ENCODE data around the gene EBF4. TPM values are rescaled to one million over a fixed set of nuclear protein-coding genes. Genes with fewer than 3 reads are reported as not detected.
A peak's percentile ranks its signal among the peaks of the same experiment; 100 is the strongest.
"Not testable (repeated sequence)": the region's sequence is repeated elsewhere in the genome, so short reads cannot be mapped to it uniquely, and the experiment has no call there.

Gene EBF4
- total and polyA plus RNA-seq, 4 donors, result 10.2 to 91.0 (median 51.9) TPM

DNA sequence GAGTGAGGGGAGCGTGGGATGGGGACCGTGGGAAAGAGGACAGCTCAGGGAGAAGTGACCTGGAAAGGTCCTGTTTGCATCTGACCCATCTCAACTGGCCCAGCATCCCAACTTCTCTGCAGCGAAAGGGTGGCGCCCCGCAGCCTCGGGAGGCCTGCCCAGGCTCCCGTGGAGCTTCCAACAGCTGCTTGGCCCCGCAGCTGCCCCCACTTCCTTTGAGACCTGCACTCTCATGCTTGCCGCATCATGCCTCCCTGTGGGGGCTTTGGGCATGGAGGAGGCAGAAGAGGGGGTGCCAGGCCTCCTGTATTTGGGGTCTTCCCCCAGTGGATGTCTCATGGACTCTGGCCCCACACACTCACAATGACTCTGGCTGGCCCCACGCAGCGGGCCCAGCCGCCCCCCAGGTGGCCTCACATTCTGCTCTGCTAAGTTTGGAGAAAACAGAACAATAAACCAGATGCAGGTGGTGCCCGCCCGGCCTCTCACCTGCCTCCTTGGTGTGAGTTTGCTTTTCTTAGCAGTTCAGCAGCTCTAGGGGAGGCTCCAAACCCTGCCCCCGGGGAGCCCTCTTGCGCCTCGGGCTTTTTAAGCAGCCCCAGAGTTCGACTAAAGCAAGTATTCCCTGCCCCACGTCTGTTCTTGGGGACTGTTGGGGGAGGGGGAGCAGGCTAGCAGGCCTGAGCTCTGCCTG, 67.2 kb downstream of the EBF4 start:
- Histone ChIP-seq H3K27me3 (ENCODE audit: control insufficient read depth, insufficient read depth, low read length) (no peaks in the 10 kb centered on the region), H3K4me1 (ENCODE audit: control insufficient read depth, insufficient read depth, low read length) (peaks cover 7% of the 10 kb centered on the region), H3K36me3 (ENCODE audit: control insufficient read depth, insufficient read depth, low read length) (peaks cover 22% of the 10 kb centered on the region), H3K9me3 (ENCODE audit: control insufficient read depth, insufficient read depth, low read length) (no peaks in the 10 kb centered on the region), H3K27ac (ENCODE audit: low read depth, low read length) (no peak overlapping the region), H3K4me3 (ENCODE audit: low read depth, low read length) (no peak overlapping the region)
- no peak for DNase-seq (ENCODE audit: low read depth in 4 of 6, low spot score in 6 of 6)
- 43% methylated on average over 13 of the region's 19 CpGs for WGBS (ENCODE audit: insufficient coverage)

DNA sequence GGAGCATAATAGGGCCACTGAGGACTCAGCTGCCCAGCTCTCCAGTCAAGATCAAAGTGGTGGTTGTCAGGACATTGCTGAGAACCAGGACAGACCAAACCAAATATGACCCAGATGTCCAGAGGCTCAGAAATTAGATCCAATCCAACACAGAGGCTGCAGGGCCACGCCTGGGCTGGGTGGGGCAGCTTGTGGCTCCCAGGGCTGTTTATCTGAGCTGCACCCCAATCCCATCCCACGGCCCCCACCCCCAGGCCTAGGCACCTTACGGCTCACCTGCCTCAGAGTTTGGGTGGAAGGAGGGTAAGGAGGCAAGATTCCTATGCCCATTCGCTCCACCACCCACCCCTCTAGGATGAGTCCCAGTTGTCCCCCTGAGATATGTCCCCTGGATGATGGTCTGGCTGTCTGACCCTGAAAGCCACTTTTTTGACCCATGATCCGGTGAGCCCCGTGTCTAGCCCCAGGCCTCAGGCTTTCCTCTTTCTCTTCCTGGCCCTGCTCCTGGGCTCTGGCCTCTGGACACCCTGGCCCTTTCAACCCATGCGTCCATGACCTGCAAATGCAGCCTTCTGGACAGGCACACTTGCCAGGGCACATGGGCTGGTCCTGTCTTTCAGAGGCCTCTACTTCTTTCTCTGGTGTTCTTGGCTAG, 67.8 kb downstream of the EBF4 start:
- Histone ChIP-seq H3K9me3 (ENCODE audit: control insufficient read depth, insufficient read depth, low read length) (no peaks in the 10 kb centered on the region), H3K36me3 (ENCODE audit: control insufficient read depth, insufficient read depth, low read length) (peaks cover 19% of the 10 kb centered on the region), H3K4me3 (ENCODE audit: low read depth, low read length) (no peak overlapping the region), H3K4me1 (ENCODE audit: control insufficient read depth, insufficient read depth, low read length) (peaks cover 7% of the 10 kb centered on the region), H3K27ac (ENCODE audit: low read depth, low read length) (no peak overlapping the region), H3K27me3 (ENCODE audit: control insufficient read depth, insufficient read depth, low read length) (no peaks in the 10 kb centered on the region)
- DNase-seq (ENCODE audit: low read depth in 4 of 6, low spot score in 6 of 6), result no peak
- WGBS (ENCODE audit: insufficient coverage), result 92% methylated on average over 4 of the region's 7 CpGs

DNA sequence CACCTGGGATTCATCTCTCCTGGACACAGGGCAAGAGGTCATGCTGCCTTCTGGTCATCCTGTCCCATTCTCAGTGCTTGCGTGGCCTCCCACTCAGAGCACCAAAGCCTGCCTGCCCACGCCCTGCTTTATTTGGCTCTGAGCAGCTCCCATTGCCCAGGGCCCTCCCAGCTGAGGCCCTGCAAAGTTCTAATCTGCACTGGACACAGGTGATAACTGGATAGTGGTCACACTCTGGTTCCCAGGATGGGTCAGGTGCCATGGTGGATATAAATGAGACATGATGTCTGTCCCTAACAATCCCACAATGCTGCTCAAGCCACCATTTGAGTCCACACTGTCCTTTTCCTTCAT, 68.3 kb downstream of the EBF4 start:
- peaks cover 7% of the 10 kb centered on the region for H3K4me1 ChIP-seq (ENCODE audit: control insufficient read depth, insufficient read depth, low read length)
- H3K36me3 ChIP-seq (ENCODE audit: control insufficient read depth, insufficient read depth, low read length), result peaks cover 14% of the 10 kb centered on the region
- no peak for DNase-seq (ENCODE audit: low read depth in 4 of 6, low spot score in 6 of 6)
- no peaks in the 10 kb centered on the region for H3K9me3 ChIP-seq (ENCODE audit: control insufficient read depth, insufficient read depth, low read length)
- no peak overlapping the region for H3K27ac ChIP-seq (ENCODE audit: low read depth, low read length)
- no peak overlapping the region for H3K4me3 ChIP-seq (ENCODE audit: low read depth, low read length)
- no peaks in the 10 kb centered on the region for H3K27me3 ChIP-seq (ENCODE audit: control insufficient read depth, insufficient read depth, low read length)
- WGBS (ENCODE audit: insufficient coverage), result 100% methylated on average over 2 of the region's 2 CpGs

DNA sequence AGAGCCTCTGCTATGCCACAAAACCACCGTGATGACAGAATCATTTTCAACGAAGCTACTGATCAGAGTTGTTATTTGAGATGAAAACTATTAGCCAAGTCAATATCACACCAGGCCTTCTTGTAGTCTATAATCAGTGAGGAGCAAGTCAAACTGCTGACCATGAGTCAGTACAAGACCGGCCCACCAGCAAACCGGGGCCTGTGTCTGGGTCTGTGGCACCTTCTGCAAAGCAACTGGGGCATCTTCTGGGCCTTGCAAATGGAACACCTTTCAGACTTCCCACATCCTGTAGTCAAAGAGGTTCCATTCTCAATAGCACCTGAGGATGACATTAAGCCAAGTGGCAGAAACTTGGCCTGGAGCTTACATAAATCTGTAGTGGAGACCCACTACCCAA, 69.3 kb downstream of the EBF4 start:
- 86% methylated on average over 3 of the region's 4 CpGs for WGBS (ENCODE audit: insufficient coverage)
- Histone ChIP-seq H3K9me3 (ENCODE audit: control insufficient read depth, insufficient read depth, low read length) (no peaks in the 10 kb centered on the region), H3K27ac (ENCODE audit: low read depth, low read length) (no peak overlapping the region), H3K36me3 (ENCODE audit: control insufficient read depth, insufficient read depth, low read length) (peaks cover 14% of the 10 kb centered on the region), H3K27me3 (ENCODE audit: control insufficient read depth, insufficient read depth, low read length) (no peaks in the 10 kb centered on the region), H3K4me3 (ENCODE audit: low read depth, low read length) (no peak overlapping the region), H3K4me1 (ENCODE audit: control insufficient read depth, insufficient read depth, low read length) (peaks cover 7% of the 10 kb centered on the region)
- no peak for DNase-seq (ENCODE audit: low read depth in 4 of 6, low spot score in 6 of 6)

DNA sequence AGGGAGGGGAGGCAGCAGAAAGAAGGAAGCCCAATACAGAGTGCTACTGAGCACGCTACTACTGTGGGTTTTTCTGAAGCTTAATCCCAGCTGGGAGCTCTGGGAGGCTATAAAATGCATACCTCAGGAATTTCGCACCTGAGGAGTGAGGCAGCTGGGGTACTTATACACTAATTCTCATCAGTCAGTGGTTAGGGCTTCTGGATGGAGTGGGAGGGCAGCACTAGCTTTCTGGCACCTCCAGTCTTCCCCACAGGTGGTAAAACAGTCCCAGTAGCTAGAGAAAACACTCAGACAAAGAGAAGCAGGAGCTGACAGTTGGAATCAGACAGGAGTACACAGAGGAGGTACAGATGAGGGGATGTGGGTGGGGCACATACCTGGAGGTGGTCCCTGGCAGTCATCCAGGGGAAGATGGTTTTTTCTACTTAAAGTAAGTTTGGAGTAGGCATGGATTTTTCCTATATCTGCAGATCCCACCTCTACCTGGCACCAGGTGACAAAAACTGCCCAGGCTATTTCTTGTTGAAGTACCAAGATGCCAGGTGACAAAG, 70.1 kb downstream of the EBF4 start:
- no peak for DNase-seq (ENCODE audit: low read depth in 4 of 6, low spot score in 6 of 6)
- Histone ChIP-seq H3K27ac (ENCODE audit: low read depth, low read length) (no peak overlapping the region), H3K36me3 (ENCODE audit: control insufficient read depth, insufficient read depth, low read length) (peaks cover 14% of the 10 kb centered on the region), H3K4me3 (ENCODE audit: low read depth, low read length) (no peak overlapping the region), H3K9me3 (ENCODE audit: control insufficient read depth, insufficient read depth, low read length) (no peaks in the 10 kb centered on the region), H3K4me1 (ENCODE audit: control insufficient read depth, insufficient read depth, low read length) (peaks cover 7% of the 10 kb centered on the region), H3K27me3 (ENCODE audit: control insufficient read depth, insufficient read depth, low read length) (no peaks in the 10 kb centered on the region)
- no CpG with 5 or more reads among the region's 2 CpGs for WGBS (ENCODE audit: insufficient coverage)

DNA sequence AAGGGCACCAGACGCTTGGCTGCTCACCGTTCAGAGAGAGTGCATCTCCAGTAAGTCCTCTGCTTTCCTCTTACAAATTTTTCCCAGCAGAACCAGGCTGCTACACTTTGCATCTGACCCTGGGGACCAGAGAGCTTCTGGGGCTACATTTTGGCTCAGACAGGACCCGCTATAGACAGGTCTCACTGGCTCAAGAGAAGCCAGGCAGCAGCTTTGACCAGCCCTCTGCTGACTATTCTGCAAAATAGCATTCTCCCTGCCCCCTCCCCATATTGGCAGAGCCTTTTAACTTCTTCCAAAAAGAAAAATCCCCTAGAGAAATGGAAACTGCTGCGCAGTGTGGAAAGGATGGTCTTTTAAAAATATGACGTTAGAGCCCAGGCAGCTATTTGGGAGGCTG, 70.6 kb downstream of the EBF4 start:
- H3K27ac ChIP-seq (ENCODE audit: low read depth, low read length), result no peak overlapping the region
- no peak for DNase-seq (ENCODE audit: low read depth in 4 of 6, low spot score in 6 of 6)

DNA sequence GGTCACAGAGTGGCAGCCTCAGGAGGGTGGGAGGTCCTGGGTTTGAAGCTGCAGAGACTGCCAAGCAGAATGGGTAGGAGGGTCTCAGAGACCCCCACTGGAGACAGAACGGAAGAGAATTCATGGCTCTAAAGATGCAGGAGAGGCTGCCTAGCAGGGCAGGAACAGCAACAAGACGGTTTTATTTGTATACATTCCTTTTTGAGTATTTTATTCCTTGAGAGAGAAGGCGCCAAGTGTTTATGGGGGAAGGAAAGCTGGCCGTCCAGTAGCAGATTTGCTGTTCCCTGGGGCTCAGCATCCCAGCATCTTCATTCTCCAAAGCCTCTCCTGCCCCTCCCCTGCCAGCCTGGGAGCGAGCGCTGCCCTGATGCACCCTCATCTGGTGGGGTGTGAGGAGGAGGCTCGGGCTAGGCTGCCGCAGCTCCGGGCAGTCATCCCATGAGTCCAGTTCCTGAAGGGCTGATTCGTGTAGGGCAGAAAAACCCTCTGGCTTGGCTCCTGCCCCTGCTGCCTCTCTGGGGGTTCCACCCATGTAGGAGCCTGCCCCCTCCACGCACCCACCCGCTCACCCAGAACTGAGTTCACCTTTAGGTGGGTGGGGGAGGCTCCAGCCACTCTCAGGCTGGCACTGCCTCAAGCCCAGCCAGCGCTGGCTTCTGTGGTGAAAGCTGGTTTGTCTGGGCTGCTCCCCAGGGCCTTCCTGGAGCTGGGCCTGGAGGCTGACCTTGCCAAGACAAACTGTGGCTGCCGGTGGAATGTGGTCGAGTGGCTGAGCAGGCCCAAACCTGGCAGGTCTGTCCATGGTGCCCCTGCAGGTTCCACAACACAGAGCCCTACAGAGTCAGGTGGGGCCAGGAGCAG, 75.4 kb downstream of the EBF4 start:
- peaks cover 9% of the 10 kb centered on the region for H3K4me1 ChIP-seq (ENCODE audit: control insufficient read depth, insufficient read depth, low read length)
- no peaks in the 10 kb centered on the region for H3K9me3 ChIP-seq (ENCODE audit: control insufficient read depth, insufficient read depth, low read length)
- H3K27ac ChIP-seq (ENCODE audit: low read depth, low read length), result no peak overlapping the region
- peak in 1 of 6 donors; percentile 45 for DNase-seq (ENCODE audit: low read depth in 4 of 6, low spot score in 6 of 6)
- no peak overlapping the region for H3K4me3 ChIP-seq (ENCODE audit: low read depth, low read length)
- H3K27me3 ChIP-seq (ENCODE audit: control insufficient read depth, insufficient read depth, low read length), result no peaks in the 10 kb centered on the region
- H3K36me3 ChIP-seq (ENCODE audit: control insufficient read depth, insufficient read depth, low read length), result no peaks in the 10 kb centered on the region
- WGBS (ENCODE audit: insufficient coverage), result 56% methylated on average over 11 of the region's 15 CpGs

More for the DNA sequence above, 70.6 kb downstream of the EBF4 start:
- 17% methylated on average over 3 of the region's 5 CpGs for WGBS (ENCODE audit: insufficient coverage)
- H3K27me3 ChIP-seq (ENCODE audit: control insufficient read depth, insufficient read depth, low read length), result no peaks in the 10 kb centered on the region
- peaks cover 14% of the 10 kb centered on the region for H3K36me3 ChIP-seq (ENCODE audit: control insufficient read depth, insufficient read depth, low read length)
- H3K4me1 ChIP-seq (ENCODE audit: control insufficient read depth, insufficient read depth, low read length), result peaks cover 10% of the 10 kb centered on the region
- H3K9me3 ChIP-seq (ENCODE audit: control insufficient read depth, insufficient read depth, low read length), result no peaks in the 10 kb centered on the region
- no peak overlapping the region for H3K4me3 ChIP-seq (ENCODE audit: low read depth, low read length)

DNA sequence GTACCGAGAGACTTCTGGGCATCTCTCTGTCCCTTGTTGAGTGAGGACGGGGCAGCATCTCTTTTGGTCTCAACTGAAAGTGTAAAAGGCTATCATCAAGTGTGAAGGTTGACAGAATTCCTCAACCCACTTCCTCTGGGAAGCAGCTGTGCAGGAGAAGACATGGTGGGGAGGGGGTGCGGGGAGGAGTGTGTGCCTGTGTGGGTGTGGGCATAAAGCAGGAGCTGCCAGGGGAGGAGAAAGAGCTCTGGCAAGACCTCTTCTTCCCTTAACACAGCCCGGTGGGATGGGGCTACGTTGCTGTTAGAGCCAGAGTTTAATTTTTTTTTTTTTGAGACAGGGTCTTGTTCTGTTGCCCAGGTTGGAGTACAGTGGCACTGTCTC, 76.0 kb downstream of the EBF4 start:
- H3K4me1 ChIP-seq (ENCODE audit: control insufficient read depth, insufficient read depth, low read length), result peaks cover 6% of the 10 kb centered on the region
- H3K4me3 ChIP-seq (ENCODE audit: low read depth, low read length), result no peak overlapping the region
- no peaks in the 10 kb centered on the region for H3K27me3 ChIP-seq (ENCODE audit: control insufficient read depth, insufficient read depth, low read length)
- DNase-seq (ENCODE audit: low read depth in 4 of 6, low spot score in 6 of 6), result no peak
- no CpG with 5 or more reads among the region's 5 CpGs for WGBS (ENCODE audit: insufficient coverage)
- H3K9me3 ChIP-seq (ENCODE audit: control insufficient read depth, insufficient read depth, low read length), result no peaks in the 10 kb centered on the region
- no peaks in the 10 kb centered on the region for H3K36me3 ChIP-seq (ENCODE audit: control insufficient read depth, insufficient read depth, low read length)
- H3K27ac ChIP-seq (ENCODE audit: low read depth, low read length), result no peak overlapping the region

DNA sequence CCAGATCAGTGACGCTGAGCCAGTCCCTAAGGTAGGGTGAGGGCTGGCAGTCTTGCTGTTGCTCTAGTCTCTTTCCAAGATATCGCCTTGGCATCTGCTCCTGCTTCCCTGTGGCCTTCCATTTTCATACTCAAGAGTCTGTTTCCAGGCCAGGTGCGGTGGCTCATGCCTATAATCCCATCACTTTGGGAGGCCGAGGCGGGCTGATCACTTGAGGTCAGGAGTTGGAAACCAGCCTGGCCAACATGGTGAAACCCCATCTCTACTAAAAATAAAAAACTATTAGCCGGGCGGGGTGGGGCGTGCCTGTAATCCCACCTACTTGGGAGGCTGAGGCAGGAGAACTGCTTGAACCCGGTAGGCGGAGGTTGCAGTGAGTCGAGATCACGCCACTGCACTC, 77.5 kb downstream of the EBF4 start:
- H3K4me3 ChIP-seq (ENCODE audit: low read depth, low read length); H3K27ac ChIP-seq (ENCODE audit: low read depth, low read length); H3K9me3 ChIP-seq (ENCODE audit: control insufficient read depth, insufficient read depth, low read length); H3K4me1 ChIP-seq (ENCODE audit: control insufficient read depth, insufficient read depth, low read length); H3K27me3 ChIP-seq (ENCODE audit: control insufficient read depth, insufficient read depth, low read length); DNase-seq (ENCODE audit: low read depth in 4 of 6, low spot score in 6 of 6); H3K36me3 ChIP-seq (ENCODE audit: control insufficient read depth, insufficient read depth, low read length): not testable (repeated sequence)
- WGBS (ENCODE audit: insufficient coverage), result 94% methylated on average over 9 of the region's 12 CpGs

Measured in spinal cord (tissue), 10 donors.